WTC11 (cell line): ENCODE data around the gene CADM2. TPM values are rescaled to one million over a fixed set of nuclear protein-coding genes. Genes with fewer than 3 reads are reported as not detected.

Experiments
- ATAC-seq: fragments of 200-7000 bp; cut with Tn5 transposase; 2 replicates; pipeline ENCODE4 v1.10.0; 2021; ENCODE audit warnings: mild to moderate bottlenecking, moderate library complexity
- CTCF ChIA-PET: fragments of 300-600 bp; sonication (Branson Sonifier 250); formaldehyde crosslinking; loops from one replicate; lab custom pipeline; 2021; ENCODE audit warnings: antibody characterized with exemption; lab: Charles Lee
- POLR2A ChIA-PET: fragments of 350-600 bp; sonication (Branson Sonifier 250); formaldehyde crosslinking; loops from one replicate; lab custom pipeline; 2021; ENCODE audit warnings: antibody characterized with exemption; lab: Charles Lee
- DNase-seq: peaks from one replicate; pipeline ENCODE4 v3.0.0; 2021; ENCODE audit warnings: low spot score
- H3K27ac Mint-ChIP-seq: 2 replicates; pipeline ENCODE4 v1.8.0; 2021; ENCODE audit warnings: mixed read lengths
- H3K27me3 Mint-ChIP-seq: 2 replicates; pipeline ENCODE4 v1.8.0; 2021; ENCODE audit warnings: low read depth, mild to moderate bottlenecking, moderate library complexity, mixed read lengths
- H3K36me3 Mint-ChIP-seq: 2 replicates; pipeline ENCODE4 v1.8.0; 2021; ENCODE audit warnings: mixed read lengths
- H3K4me1 Mint-ChIP-seq: 2 replicates; pipeline ENCODE4 v1.8.0; 2022; ENCODE audit warnings: mixed read lengths
- H3K4me3 Mint-ChIP-seq: 2 replicates; pipeline ENCODE4 v1.8.0; 2021; ENCODE audit warnings: mild to moderate bottlenecking, moderate library complexity, mixed read lengths
- H3K9me3 Mint-ChIP-seq: 2 replicates; pipeline ENCODE4 v1.8.0; 2021; ENCODE audit warnings: mixed read lengths
- ATF2 ChIP-seq: sonication (generic); formaldehyde crosslinking; IDR thresholded peaks from 2 replicates; pipeline ENCODE4 v1.8.1; 2022; ENCODE audit warnings: low read depth, missing genetic modification reagents, borderline replicate concordance
- E2F1 ChIP-seq: sonication (generic); formaldehyde crosslinking; IDR thresholded peaks from 2 replicates; pipeline ENCODE4 v1.8.0; 2022; ENCODE audit warnings: mild to moderate bottlenecking, missing genetic modification reagents
- E2F5 ChIP-seq: sonication (generic); formaldehyde crosslinking; IDR thresholded peaks from 2 replicates; pipeline ENCODE4 v1.8.1; 2022; ENCODE audit warnings: mild to moderate bottlenecking, moderate library complexity, missing genetic modification reagents
- ETV6 ChIP-seq: sonication (generic); formaldehyde crosslinking; IDR thresholded peaks from 2 replicates; pipeline ENCODE4 v1.8.1; 2022; ENCODE audit warnings: mild to moderate bottlenecking, missing genetic modification reagents
- FOXK1 ChIP-seq: sonication (generic); formaldehyde crosslinking; IDR thresholded peaks from 2 replicates; pipeline ENCODE4 v1.8.0; 2022; ENCODE audit warnings: mild to moderate bottlenecking, moderate library complexity, missing genetic modification reagents
- GRHL2 ChIP-seq: fragments of 250-450 bp; sonication (Bioruptor Pico); IDR thresholded peaks from 2 replicates; pipeline ENCODE4 v1.8.0; 2022; ENCODE audit warnings: mild to moderate bottlenecking, moderate library complexity; ENCODE audit not compliant: insufficient replicate concordance, severe bottlenecking
- IRF1 ChIP-seq: sonication (generic); formaldehyde crosslinking; IDR thresholded peaks from 2 replicates; pipeline ENCODE4 v1.8.0; 2023; ENCODE audit warnings: missing genetic modification reagents
- KAT7 ChIP-seq: sonication (generic); formaldehyde crosslinking; IDR thresholded peaks from 2 replicates; pipeline ENCODE4 v1.8.1; 2023; ENCODE audit warnings: missing genetic modification reagents, mild to moderate bottlenecking, borderline replicate concordance
- NFYB ChIP-seq: sonication (generic); formaldehyde crosslinking; conservative IDR thresholded peaks from 2 replicates; pipeline ENCODE4 v1.8.0; 2022; ENCODE audit warnings: low read depth, missing genetic modification reagents
- SMAD4 ChIP-seq: sonication (generic); formaldehyde crosslinking; IDR thresholded peaks from 2 replicates; pipeline ENCODE4 v1.8.0; 2022; ENCODE audit warnings: mild to moderate bottlenecking, missing genetic modification reagents
- TP53 ChIP-seq: sonication (generic); formaldehyde crosslinking; IDR thresholded peaks from 2 replicates; pipeline ENCODE4 v1.8.1; 2023; ENCODE audit warnings: mild to moderate bottlenecking, missing genetic modification reagents
- ZBTB21 ChIP-seq: sonication (generic); formaldehyde crosslinking; IDR thresholded peaks from 2 replicates; pipeline ENCODE4 v1.8.1; 2023; ENCODE audit warnings: mild to moderate bottlenecking, missing genetic modification reagents, borderline replicate concordance
- ZBTB43 ChIP-seq: sonication (generic); formaldehyde crosslinking; IDR thresholded peaks from 2 replicates; pipeline ENCODE4 v1.8.1; 2023; ENCODE audit warnings: mild to moderate bottlenecking, missing genetic modification reagents
- ZNF121 ChIP-seq: sonication (generic); formaldehyde crosslinking; IDR thresholded peaks from 2 replicates; pipeline ENCODE4 v1.8.0; 2023; ENCODE audit warnings: missing genetic modification reagents
- ZNF219 ChIP-seq: sonication (generic); formaldehyde crosslinking; IDR thresholded peaks from 2 replicates; pipeline ENCODE4 v1.8.0; 2023; ENCODE audit warnings: missing genetic modification reagents, mild to moderate bottlenecking, borderline replicate concordance
- ZNF232 ChIP-seq: sonication (generic); formaldehyde crosslinking; IDR thresholded peaks from 2 replicates; pipeline ENCODE4 v1.8.0; 2022; ENCODE audit warnings: mild to moderate bottlenecking, missing genetic modification reagents
- total RNA-seq: library from RNA; stranded (reverse); gene quantifications from 3 replicates; pipeline ENCODE4 v1.2.3, GENCODE V29; 2021
- TF ChIP-seq, protein P1 (sequence below): sonication (generic); formaldehyde crosslinking; IDR thresholded peaks from 2 replicates; pipeline ENCODE4 v1.8.1; 2022; ENCODE audit warnings: low read depth, mild to moderate bottlenecking, moderate library complexity, missing genetic modification reagents, borderline replicate concordance
- TF ChIP-seq, protein P2 (sequence below): sonication (generic); formaldehyde crosslinking; IDR thresholded peaks from 2 replicates; pipeline ENCODE4 v1.8.0; 2023; ENCODE audit warnings: mild to moderate bottlenecking, missing genetic modification reagents
- TF ChIP-seq, protein P3 (sequence below): fragments of 250-450 bp; sonication (Bioruptor Pico); IDR thresholded peaks from 2 replicates; pipeline ENCODE4 v1.9.0; 2021; ENCODE audit warnings: mild to moderate bottlenecking

Gene CADM2
- total RNA-seq, 1 experiment from 2014 or later: 18.8 TPM

DNA sequence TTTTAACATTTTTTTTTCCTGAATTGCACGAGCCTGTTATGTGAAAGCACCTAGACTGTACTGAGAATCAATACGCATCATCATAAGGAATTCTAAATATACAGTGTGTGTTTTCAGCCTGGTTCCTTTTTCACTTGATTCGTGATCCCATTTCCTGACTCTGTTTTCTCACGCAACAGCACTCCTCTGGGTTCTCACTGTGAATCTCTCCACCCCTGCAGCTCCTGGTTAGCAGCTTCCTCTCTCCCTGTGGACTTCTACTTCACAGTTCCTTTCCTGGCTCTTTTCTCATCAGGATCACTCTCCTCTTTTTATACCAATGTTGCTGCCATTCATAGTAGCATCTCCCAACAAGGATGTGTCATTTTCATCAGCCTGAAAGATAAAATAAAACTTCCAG, 297.2 kb downstream of the CADM2 start:
- Mint-ChIP-seq H3K4me1 (peaks cover 22% of the 10 kb centered on the region), H3K27ac (peak overlapping the region; percentile 24), H3K36me3 (no peaks in the 10 kb centered on the region), H3K9me3 (no peaks in the 10 kb centered on the region), H3K27me3 (no peaks in the 10 kb centered on the region), H3K4me3 (no peak overlapping the region)
- ChIA-PET CTCF (interaction anchor here (1.0 kb wide), 1 partner anchor 320 kb away, joined by 3 read pairs; no protein-coding TSS in a partner anchor), POLR2A (no interaction called here)
- peak; percentile 60 for ATAC-seq
- TF ChIP-seq ETV6 (CRISPR knock-in tag) (no peak), FOXK1 (no peak), E2F5 (CRISPR knock-in tag) (no peak), KAT7 (CRISPR knock-in tag) (no peak), NFYB (CRISPR knock-in tag) (no peak), ZNF232 (no peak), GRHL2 (CRISPR knock-in tag) (no peak), ATF2 (no peak), ZNF121 (CRISPR knock-in tag) (no peak), TP53 (CRISPR knock-in tag) (no peak), E2F1 (CRISPR knock-in tag) (no peak), IRF1 (no peak), SMAD4 (CRISPR knock-in tag) (no peak), ZNF219 (no peak), ZBTB21 (CRISPR knock-in tag) (no peak), ZBTB43 (no peak)
- TF ChIP-seq, protein P1, sequence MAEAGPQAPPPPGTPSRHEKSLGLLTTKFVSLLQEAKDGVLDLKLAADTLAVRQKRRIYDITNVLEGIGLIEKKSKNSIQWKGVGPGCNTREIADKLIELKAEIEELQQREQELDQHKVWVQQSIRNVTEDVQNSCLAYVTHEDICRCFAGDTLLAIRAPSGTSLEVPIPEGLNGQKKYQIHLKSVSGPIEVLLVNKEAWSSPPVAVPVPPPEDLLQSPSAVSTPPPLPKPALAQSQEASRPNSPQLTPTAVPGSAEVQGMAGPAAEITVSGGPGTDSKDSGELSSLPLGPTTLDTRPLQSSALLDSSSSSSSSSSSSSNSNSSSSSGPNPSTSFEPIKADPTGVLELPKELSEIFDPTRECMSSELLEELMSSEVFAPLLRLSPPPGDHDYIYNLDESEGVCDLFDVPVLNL: no peak
- TF ChIP-seq, protein P2, sequence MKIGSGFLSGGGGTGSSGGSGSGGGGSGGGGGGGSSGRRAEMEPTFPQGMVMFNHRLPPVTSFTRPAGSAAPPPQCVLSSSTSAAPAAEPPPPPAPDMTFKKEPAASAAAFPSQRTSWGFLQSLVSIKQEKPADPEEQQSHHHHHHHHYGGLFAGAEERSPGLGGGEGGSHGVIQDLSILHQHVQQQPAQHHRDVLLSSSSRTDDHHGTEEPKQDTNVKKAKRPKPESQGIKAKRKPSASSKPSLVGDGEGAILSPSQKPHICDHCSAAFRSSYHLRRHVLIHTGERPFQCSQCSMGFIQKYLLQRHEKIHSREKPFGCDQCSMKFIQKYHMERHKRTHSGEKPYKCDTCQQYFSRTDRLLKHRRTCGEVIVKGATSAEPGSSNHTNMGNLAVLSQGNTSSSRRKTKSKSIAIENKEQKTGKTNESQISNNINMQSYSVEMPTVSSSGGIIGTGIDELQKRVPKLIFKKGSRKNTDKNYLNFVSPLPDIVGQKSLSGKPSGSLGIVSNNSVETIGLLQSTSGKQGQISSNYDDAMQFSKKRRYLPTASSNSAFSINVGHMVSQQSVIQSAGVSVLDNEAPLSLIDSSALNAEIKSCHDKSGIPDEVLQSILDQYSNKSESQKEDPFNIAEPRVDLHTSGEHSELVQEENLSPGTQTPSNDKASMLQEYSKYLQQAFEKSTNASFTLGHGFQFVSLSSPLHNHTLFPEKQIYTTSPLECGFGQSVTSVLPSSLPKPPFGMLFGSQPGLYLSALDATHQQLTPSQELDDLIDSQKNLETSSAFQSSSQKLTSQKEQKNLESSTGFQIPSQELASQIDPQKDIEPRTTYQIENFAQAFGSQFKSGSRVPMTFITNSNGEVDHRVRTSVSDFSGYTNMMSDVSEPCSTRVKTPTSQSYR: no peak
- TF ChIP-seq, protein P3, sequence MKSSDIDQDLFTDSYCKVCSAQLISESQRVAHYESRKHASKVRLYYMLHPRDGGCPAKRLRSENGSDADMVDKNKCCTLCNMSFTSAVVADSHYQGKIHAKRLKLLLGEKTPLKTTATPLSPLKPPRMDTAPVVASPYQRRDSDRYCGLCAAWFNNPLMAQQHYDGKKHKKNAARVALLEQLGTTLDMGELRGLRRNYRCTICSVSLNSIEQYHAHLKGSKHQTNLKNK (CRISPR knock-in tag): no peak
- DNase-seq: no peak
